GM18873 (cell line): ENCODE data around the gene IQGAP2.

ENCODE experiments used
- ATAC-seq: cut with Tn5 transposase; IDR thresholded peaks from one replicate; pipeline ENCODE4 v1.9.1; 2021; ENCODE audit warnings: mild to moderate bottlenecking, moderate library complexity, moderate number of reproducible peaks; ENCODE audit not compliant: unreplicated experiment, low FRiP score

The IQGAP2 gene

GRCh38 chr5:76625087-76625815 is 222.2 kb downstream of the IQGAP2 start:
- no peak for ATAC-seq

GRCh38 chr5:76626738-76627137 is 223.7 kb downstream of the IQGAP2 start:
- ATAC-seq = no peak

DNA sequence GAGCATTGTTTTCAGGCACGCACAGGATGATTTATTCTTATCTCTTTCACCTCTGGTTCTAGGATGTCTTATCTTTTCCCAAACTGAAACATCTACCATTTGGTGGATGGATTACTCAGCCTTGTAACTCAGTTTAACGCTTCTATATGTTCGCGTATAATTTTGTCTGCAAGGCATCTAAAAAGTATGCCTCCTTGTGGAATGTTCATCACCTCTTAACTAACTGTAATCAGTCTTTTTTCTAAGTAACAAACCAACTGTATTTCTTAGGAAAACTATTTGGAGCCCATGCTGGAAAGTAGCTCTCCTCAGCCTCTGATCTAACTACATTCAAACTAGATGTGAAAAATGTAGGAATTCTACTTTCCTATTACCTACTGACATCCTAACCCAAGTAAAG is 231.6 kb downstream of the IQGAP2 start:
- no peak for ATAC-seq

- no peak for ATAC-seq
These were observed 234.4 kb downstream of the IQGAP2 start for GRCh38 chr5:76637490-76637889.

DNA sequence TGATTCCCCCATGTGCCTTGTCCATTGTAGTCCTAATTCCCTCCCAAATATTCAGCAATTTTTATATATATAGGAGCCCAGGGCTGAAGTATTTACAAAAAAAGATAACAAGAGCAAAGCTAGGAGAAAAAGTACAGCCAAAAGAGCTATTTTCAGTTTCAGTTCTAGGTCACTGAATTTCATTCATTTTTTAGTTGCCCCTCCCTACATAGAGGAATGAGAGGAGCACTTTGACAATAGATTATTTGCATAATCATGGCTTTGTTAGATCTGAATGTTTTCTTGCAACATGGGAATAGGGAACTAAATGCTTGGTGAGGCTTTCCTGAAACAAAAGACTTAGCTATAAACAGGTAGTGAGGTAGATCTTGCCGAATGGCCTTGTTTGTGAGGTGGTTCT is 235.4 kb downstream of the IQGAP2 start:
- no peak for ATAC-seq

DNA sequence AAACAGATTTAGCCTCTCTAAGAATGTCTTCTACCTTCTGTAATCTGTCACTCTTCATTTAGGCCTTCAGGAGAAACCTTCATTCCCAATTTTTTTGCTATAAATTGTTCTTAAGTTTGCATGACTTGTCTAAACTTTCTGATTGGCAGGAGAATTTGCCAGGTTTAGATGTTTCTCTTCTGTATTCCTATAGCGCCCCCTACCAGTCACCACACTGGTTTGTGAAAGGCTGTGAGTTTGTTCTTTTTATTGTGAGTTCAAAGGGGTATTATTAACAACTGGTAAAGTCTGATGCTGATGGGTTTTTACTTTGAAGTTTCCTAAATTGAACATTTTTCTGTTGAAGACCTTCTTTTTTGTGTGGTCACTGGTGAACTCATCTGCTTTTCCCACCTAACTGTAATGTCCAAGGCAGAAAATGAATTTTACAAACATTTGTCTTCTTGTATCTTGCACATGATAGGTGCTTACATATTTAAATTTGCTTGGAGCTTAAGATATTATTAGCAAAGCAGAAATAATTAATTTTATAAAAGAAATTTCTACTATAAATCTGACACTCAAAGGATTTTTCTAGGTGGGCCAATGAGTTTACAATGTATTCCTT is 238.5 kb downstream of the IQGAP2 start:
- ATAC-seq = no peak

DNA sequence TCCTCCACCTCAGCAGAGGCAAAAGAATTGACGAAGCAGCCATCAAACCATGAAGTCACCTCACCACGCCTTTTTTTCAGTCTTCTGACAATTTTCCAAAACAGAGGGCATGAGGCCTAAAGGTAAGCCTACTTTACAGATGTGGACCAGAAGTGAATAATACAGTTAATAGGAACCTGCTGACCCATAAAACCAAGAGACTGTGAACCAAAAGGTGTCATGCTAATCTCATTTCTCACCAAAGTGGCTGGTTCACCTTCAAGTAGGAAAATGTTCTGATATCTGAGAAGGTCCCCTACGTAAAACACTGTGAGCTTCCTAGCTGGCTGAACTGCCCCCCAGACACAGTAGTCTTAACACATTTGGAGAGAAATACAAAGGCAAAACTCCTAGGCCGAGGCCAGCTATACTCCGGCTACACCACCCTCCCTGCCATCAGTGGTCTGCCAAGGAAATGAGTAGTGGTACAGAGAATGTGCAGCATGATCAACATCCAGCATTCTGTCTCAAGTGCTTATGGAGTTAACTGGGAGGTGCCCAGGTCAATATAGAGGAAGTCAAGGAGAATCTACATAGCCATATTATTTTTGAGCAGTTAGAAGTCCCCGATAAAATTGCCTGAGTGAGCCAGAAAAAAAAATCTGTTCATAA is 239.4 kb downstream of the IQGAP2 start:
- ATAC-seq = no peak

- ATAC-seq = no peak
These were observed 240.3 kb downstream of the IQGAP2 start for GRCh38 chr5:76643371-76643770.

DNA sequence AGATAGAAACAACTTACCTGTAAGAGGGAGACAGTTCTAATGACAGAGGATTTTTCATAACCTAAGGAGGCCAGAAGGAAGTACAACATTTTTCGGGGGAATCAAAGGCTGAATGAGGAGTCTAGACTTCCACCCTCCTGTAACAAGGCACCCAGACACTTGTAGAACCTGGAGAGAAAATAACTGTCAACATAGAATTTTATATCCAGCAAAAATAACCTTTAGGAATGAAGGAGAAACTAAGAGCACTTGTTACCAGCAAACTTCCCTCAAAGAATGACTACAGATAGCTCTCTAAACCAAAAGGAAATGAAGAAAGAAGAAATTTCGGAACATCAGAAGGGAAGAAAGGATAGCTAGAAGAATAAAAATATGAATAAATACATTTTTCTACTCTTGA is 246.1 kb downstream of the IQGAP2 start:
- no peak for ATAC-seq

DNA sequence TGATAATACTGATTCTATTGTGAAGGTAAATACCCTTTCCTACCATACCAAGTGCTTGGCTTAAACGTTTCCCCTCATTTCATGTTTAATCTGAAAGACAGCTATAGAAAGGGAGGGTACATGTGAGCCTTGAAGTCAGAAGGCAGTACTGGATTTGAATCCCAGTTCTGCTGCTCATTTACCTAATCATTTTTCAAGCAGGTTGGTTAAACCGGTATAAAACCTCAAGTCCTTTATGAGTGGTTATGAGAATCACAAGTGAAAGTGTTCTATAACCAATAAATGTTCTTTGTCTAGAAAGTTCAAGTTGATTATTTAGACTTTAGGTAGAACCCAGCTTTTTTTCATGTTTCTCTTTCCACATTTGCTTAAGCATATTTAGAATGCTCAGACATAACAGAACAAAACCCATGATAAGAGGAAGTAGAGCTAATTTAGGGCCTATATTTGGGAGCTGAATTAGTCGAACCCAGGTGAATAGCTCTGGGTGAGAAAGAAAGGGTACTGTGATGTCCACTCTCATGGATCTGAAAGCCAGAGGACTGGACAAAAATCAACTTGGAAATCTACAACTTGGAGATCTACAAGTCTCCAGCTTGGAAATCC is 249.8 kb downstream of the IQGAP2 start:
- no peak for ATAC-seq

DNA sequence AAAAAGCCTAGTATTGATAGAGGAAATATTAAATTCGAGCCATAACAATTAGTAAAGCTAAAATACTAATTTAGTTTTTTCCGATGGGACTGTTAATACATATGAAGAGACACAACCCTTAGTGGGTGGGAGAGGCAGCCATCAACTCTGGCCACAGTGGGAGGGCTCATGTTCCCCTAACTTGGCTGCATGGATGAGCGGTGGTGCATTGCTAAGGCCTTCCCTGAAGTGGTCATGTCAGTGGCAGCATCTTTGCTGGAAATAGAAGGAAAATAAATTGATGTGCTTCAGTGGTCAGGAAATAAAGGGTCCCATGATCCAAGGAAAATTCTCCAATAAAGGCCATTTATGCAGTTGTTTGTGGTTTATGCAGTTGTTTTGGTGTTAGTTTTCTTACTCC is 254.0 kb downstream of the IQGAP2 start:
- ATAC-seq = no peak

- ATAC-seq = no peak
These were observed 254.7 kb downstream of the IQGAP2 start for GRCh38 chr5:76657683-76658311.

- ATAC-seq = no peak
These were observed 257.3 kb downstream of the IQGAP2 start for GRCh38 chr5:76660360-76660759.

GRCh38 chr5:76662521-76662920 is 259.4 kb downstream of the IQGAP2 start:
- no peak for ATAC-seq

- no peak for ATAC-seq
These were observed 260.5 kb downstream of the IQGAP2 start for GRCh38 chr5:76663573-76663972.

DNA sequence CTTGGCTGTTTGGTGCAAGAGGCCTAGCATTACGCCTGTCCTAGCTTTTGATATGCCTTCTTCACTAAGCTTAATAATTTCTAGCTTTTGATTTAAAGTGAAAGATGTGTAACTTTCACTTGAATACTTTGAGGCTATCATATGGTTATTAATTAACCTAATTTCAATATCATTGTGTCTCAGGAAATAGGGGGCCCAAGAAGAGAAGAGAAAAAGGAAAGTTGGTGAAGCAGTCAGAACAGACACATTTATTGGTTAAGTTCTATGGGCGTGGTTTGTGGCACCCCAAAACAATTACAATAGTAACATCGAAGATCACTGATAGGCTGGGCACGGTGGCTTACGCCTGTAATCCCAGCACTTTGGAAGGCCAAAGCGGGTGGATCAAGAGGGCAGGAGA is 261.0 kb downstream of the IQGAP2 start:
- no peak for ATAC-seq

DNA sequence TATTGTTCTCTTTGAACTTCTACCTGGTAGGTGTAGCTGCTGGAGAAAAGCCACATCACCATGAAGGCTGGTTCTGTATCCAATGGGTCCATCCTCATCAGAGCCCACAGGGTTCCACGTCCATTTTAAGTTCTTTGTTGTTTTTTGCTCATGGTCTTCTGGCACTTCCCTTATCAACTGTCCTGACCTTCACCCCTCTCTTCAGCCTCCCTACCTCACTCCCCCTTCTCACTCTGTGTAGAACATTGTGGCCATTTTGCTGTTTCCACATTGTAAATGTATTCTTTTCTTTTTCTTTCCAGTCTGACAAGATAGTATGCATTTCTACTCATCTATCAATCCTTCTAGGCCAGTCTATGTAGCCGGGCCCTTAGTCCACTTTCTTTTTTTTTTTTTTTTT is 264.4 kb downstream of the IQGAP2 start:
- no peak for ATAC-seq

- no peak for ATAC-seq
These were observed 266.2 kb downstream of the IQGAP2 start for GRCh38 chr5:76669245-76669644.

- ATAC-seq = no peak
These were observed 267.4 kb downstream of the IQGAP2 start for GRCh38 chr5:76670508-76670907.

GRCh38 chr5:76672242-76672641 is 269.2 kb downstream of the IQGAP2 start:
- no peak for ATAC-seq

GRCh38 chr5:76673125-76673524 is 270.0 kb downstream of the IQGAP2 start:
- no peak for ATAC-seq
